ENCODE measurements around the gene PITPNM3.

PITPNM3 gene

DNA sequence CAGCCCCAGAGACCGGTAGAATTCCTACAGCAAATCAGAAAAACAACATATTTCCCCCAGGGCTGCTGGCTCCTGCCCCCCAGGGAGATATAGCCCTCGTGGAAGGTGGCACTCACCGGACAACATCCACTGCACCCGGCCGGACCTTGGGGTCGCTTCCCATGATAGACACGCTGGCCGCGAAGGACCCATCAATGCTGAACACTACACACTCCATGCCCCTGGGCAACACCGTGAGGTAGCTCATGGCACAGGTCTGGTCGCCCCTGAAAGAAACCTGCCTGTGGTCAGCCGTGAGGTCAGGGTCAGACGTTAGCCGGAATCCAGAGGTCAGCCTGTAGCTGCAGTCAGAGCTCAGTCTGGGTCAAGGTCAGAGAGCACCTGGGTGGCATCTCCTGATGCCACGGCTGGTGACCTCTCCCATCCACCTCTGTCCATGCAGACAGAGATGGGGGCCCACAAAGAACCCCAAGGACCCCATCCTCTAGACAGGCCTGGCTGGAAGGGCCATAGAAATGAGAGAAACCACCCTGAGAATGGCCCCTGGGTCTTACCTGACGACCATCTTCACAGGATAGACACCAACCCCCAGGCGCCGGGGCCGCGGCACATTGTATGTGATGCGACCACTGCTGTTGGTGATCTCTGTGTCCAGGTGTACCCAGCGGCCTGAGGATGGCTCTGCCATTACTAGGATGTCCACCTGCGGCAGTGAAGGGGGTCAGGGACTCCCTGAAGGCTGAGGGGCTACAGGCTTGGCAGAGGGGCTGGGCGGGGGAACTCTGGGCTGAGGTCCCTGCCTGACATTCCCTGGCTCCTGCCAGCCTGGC, 92.5 kb downstream of the PITPNM3 start:
- no peak for DNase-seq (ENCODE audit: low spot score)
- FAIRE-seq: no peak

DNA sequence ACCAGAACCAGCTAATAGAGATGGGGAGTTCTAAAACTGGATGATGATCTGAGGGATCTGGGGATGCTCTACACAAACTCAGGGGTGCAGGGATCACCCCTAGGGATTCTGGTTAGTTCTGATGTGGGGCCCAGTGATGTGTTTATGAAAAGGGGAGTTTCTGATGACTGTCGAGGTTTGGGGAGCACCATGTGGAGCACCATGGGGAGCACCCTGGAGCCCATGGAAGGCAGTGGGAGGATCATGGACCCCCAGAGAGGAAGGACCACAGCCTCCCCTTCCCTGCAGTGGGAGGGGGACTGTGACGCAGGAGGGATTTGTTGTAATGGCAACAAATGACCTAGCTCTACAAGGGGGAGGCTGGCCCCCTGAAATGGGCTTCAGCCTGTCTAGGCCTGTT, 93.7 kb downstream of the PITPNM3 start:
- FAIRE-seq: no peak
- no peak for DNase-seq (ENCODE audit: low spot score)

DNA sequence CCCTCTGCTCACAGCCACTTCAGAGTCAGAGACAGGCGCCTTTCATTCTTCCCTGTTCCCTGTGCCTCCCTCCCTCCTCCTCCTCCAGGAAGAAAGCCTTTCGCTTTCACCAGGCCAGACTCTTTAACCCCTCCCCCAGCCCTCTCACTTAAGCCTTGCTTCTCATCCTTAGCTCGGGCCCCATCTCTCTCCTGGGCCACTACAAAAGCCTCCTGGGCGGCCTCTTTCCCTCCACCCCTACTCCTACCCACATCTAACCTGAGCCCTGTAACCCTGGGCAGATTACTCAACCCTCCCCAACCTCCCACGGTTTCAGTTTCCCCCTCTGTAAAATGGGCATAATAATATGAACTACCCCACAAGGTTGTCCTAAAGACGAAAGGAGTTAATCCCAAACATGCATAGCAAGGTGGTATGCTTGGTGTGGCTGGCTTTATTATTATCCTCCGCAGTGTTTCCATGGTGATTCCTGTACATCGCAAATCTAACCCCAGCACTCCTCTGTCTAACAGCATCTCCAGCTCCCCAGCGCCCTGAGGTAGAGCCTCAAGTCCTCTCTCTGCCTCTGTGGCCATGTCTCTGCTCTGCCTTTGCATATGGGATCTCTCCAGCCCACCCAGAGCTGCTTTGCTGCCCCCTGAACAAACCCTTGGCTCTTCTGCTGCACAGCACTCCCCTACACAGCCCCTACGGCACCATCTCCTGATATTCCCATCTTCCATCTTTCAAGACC, 94.4 kb downstream of the PITPNM3 start:
- DNase-seq (ENCODE audit: low spot score): no peak
- FAIRE-seq: no peak

DNA sequence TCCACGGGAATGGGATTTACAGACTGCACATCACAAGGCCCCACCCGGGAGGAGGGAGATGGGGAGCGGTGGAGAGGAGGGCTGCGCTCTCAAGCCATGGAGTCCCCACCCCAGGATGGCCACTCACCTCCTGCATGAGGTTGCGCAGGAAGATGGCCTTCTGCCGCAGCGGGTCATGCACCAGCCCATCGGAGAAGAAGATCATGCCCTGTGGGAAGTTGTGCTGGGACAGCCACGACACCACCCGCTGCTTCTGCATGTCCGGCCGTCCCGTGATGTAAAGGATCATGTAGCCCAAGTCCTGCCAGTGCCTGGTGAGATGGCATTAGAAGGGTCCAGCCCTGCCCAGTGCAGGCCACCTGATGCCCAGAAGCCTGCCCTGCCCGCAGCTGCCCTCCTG, 95.1 kb downstream of the PITPNM3 start:
- DNase-seq (ENCODE audit: low spot score): no peak
- FAIRE-seq: no peak

- FAIRE-seq (no peak), DNase-seq (ENCODE audit: low spot score) (no peak)
Observed at GRCh38 chr17:6460531-6461161, 95.7 kb downstream of the PITPNM3 start.

DNA sequence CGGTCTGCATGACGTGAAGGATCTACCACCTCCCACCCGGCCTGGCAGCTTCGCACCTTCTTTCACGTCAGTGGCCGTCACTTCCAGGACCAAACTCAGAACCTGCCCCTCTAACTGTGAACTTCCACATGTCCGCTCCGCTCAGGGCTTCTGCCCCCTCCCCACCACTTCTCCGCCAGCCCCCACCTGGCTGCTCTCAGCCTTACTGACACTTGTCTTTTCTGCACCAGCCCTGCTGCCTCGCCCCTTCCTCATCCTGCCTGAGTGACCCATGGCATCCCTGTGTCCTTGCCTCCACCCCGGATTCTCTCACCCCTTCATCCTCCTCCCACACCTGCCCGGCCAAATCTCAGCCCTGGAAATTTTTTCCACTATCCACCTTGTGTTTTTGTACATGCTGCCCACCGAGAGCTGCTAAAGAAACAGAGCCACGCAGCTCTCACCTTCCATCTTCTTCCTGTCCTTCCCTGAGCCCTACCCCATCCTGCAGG, 97.8 kb downstream of the PITPNM3 start:
- DNase-seq (ENCODE audit: low spot score) (no peak), FAIRE-seq (no peak)

DNA sequence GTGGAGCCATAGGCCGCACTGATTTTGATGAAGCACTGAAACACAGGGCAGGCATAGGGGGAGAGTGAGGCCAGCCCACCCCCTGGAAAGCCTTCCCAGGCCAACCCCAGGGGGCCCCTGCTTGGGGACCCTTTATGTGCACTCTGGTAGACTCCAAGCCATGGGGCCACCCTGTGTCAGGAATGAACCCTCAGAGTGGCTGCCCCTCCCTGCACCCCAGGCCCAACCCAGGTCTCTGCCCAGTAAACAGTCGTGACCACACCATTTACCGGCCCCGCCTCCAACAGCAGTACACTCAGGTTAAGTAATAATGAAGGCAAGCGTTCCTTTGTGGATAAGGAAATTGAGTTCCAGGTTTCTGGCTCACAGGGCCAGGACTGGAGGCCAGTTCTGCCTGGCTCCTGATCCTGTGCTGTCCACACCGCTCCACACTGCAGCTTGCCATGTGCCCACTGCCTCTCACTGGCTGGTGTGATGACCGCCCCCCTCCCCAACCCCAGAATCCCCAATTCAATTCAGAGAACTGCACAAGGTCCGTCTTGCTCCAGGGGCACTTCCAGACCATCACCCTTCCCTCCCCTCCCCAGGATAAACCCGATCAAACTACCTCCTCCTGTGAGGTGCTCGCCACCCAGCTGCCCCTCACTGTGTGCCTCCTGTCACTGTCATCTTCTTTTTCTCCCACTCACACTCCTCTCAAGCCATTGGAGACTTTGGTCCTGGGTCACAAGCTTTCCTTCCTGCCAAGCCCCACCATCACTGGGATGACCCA, 98.5 kb downstream of the PITPNM3 start:
- no peak for FAIRE-seq

DNA sequence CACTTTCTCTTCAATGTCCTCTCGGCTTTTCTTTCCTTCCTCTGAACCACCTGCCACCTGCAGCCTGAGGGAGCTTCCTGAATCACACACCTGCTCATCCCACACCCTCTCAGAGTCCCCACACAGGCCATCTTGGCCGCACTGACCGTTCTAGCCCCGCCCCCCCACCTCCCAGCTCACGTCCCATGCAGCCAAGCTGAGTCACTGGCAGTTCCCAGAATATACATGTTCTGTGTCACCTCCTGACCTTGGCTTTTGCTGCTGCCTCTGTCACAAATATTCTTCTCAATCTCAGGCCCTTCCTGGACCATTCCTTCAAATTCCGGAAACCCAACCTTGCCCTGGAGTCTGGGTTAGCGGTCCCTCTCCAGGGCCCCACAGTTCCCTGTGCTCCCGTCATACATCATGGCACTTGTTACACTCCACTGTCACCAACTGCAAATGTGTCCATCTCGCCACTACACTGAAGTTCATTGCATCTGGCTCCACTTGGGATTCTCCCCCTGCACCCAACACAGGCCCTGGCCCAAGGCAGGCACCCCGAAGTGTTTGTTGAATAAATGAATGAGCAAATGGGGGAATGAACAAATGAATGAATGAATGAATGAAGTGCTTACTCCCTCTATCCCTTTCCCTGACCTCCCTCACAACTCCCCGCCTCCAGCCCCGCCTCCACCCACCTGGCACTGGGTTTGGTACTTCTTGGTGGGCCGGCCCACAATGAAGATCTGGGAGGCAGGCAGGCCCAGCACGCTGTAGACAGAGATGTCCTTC, 99.3 kb downstream of the PITPNM3 start:
- FAIRE-seq (no peak), DNase-seq (ENCODE audit: low spot score) (peak; percentile 62)

More for the DNA sequence above, 98.5 kb downstream of the PITPNM3 start:
- DNase-seq (ENCODE audit: low spot score): no peak

DNA sequence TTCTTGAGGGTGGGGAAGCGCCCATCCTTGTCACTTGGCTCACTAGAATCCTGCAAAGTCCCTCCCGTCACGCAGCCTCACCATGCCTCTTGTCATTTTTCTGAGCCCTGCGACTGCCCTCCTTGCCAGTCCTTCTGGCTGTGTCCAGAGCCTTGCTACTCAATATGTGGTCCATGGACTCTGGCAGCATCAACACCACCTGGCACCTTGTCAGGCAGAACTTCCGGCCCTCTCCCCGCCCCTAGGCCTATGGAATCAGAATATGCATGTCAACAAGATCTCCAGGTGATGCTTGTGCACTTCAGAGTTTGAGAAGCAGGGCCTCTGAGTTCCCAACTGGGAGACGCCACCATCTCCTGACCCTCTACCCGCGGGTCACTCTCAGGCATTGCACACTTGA, 100.0 kb downstream of the PITPNM3 start:
- no peak for FAIRE-seq
- DNase-seq (ENCODE audit: low spot score): no peak

DNA sequence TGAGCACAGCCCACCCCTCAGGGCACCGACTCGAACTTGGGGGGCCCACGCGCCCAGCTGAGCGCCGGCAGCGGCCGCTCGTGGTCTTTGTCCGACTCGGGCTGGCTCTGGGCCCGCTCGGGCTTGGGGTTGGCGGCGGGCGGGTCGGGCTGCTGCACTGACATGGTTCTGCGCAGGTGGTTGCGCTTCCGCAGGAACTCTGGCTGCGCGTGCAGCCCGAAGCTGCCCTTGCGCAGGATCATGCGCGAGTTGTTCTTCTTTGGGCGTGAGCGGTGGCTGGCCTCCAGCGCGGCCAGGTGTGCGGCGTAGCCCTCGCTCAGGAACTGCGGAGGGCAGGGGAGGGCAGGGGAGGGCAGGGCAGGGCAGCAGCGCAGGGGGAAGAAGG, 101.0 kb downstream of the PITPNM3 start:
- no peak for FAIRE-seq

GRCh38 chr17:6454495-6455320, 101.6 kb downstream of the PITPNM3 start:
- DNase-seq (ENCODE audit: low spot score) (no peak), FAIRE-seq (no peak)

More for the DNA sequence above, 101.0 kb downstream of the PITPNM3 start:
- no peak for DNase-seq (ENCODE audit: low spot score)

GRCh38 chr17:6453279-6454024, 102.9 kb downstream of the PITPNM3 start:
- FAIRE-seq (no peak), DNase-seq (ENCODE audit: low spot score) (no peak)

- no peak for FAIRE-seq
- no peak for DNase-seq (ENCODE audit: low spot score)
Observed at GRCh38 chr17:6452471-6453266, 103.7 kb downstream of the PITPNM3 start.

- FAIRE-seq (no peak), DNase-seq (ENCODE audit: low spot score) (no peak)
Observed at GRCh38 chr17:6450926-6451832, 105.2 kb downstream of the PITPNM3 start.

DNA sequence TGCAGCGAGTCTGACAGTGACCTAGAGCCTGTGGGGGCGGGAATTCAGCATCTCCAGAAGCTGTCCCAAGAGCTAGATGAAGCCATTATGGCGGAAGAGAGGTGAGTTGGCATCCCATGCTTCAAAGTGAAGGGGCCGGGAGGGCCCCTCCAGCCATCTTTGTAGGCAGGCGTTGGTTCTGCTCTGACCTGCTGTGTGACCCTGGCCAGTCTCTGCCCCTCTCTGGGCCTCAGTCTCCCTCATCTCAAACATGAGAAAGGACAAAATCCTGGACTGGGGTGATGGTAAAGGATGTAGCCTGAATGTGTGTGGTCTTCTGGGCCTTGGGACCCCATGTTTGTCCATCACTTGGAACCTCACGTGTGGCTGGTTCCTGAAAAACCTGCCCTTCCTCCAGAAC, 107.0 kb downstream of the PITPNM3 start:
- FAIRE-seq (no peak), DNase-seq (ENCODE audit: low spot score) (no peak)

- DNase-seq (ENCODE audit: low spot score) (no peak), FAIRE-seq (no peak)
Observed at GRCh38 chr17:6448473-6448872, 107.9 kb downstream of the PITPNM3 start.

DNA sequence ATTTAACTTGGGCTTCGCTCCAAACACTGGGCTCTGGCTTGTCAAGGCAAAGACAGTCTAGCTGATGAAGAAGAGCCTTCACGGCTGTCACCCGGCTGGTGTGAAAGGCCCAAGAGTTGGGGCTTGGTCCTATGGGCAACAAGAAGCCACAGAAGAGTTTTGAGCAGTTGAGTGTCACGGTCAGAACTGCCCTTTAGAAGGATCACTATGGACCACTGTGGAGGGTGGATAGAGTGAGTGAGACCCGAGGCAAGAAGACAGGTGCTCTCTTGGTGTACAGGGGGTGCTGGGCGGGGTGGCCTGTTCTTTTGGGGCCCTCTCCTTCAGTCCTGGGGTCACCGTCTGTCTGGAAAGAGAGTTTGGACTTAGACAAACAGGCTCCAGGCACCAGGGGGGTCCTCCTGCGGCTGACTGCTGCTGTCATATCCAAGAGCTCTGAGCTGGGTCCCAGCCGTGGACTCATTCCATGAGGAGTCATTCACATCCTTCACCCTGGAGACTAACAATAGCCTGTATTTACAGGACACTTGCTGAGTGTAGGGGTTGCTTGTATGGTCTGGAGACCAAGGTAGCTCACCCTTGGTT, 109.7 kb downstream of the PITPNM3 start:
- FAIRE-seq (no peak), DNase-seq (ENCODE audit: low spot score) (no peak)
